Dermis blood vessel endothelial cell (primary cell): Measurements from ENCODE around the gene LRRC8A. TPM values are rescaled to one million over a fixed set of nuclear protein-coding genes. Genes with fewer than 3 reads are reported as not detected.

Experiments used
- DNase-seq: peaks from one replicate; pipeline ENCODE4 v3.0.0; 2010
- total RNA-seq: library from RNA; depleted of rRNA; stranded (reverse); fragments of >200 nt; gene quantifications from 2 replicates; pipeline ENCODE4 v1.2.3, GENCODE V29; 2014

LRRC8A gene
- total RNA-seq, 1 donor from 2014 or later = 102 TPM

- DNase-seq = no peak
Observed at GRCh38 chr9:128902351-128903078, 20.6 kb downstream of the LRRC8A start.

DNA sequence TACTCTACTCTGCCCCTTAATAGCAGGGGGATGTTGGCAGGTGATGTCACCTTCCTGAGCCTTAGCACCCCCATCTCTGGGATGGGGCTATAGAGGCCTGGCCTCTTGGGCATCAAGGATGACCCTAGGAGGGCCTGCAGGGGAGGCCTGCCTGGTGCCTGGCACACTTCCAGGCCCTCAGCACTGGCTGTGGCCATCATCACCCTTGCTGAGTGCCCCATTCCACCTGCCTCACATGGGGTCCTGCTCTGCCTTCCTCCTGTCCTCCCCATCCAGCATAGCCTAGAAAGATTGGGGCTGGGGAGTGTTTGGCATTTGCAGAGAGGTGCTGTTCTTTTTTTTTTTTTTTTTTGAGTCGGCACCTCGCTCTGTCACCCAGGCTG, 21.1 kb downstream of the LRRC8A start:
- no peak for DNase-seq

- DNase-seq = no peak
Observed at GRCh38 chr9:128903871-128904620, 22.1 kb downstream of the LRRC8A start.

- no peak for DNase-seq
Observed at GRCh38 chr9:128905964-128906363, 24.0 kb downstream of the LRRC8A start.

DNA sequence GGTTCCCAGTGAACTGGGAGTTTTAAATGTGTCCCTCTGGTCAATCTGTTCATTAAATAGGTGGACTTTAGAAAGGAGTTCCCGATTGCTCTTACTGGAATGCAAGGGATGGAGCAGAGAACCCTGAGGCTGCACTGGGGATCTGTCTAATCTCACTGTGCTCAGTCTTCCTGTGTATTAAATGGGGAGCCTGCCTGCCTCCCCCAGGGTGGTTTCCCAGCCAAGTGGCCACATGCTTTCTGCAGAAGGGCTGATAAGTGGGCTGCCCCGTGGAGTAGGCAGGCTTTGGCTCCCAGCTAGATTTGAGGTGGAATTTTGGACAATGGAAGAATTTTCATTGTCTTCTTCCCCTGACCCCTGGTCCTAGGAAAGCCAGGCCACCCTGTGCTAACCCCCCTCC, 24.8 kb downstream of the LRRC8A start:
- DNase-seq = no peak

GRCh38 chr9:128908372-128908771, 26.4 kb downstream of the LRRC8A start:
- no peak for DNase-seq

- DNase-seq = no peak
Observed at GRCh38 chr9:128909859-128910258, 27.9 kb downstream of the LRRC8A start.

GRCh38 chr9:128910906-128911305, 29.0 kb downstream of the LRRC8A start:
- DNase-seq = no peak

DNA sequence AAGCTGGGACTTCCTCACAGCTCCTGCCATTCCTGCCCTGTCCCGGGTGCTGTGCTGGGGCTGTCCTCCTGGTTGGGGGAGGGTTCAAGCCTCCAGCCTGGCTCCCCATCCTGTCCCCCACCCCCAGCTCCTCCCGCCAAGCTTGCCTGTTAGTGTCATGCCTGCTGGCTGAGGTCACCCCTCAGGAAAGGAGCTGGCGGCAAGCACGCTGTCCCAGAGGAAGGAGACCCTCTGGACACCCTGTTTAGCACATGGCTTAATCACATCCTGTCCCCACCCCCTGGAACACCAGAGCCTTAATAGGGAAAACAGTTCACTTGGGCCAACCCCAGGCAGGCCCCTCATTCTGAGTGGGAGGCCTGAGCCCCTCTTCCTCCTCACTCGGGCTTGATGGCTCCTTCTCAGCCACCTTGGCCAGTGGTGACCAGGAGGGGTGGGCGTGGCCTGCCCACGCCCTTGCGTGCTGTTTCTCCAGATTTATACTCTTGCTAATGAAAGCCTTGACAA, 29.6 kb downstream of the LRRC8A start:
- DNase-seq = peak; percentile 87

GRCh38 chr9:128912270-128912853, 30.4 kb downstream of the LRRC8A start:
- peak; percentile 90 for DNase-seq

DNA sequence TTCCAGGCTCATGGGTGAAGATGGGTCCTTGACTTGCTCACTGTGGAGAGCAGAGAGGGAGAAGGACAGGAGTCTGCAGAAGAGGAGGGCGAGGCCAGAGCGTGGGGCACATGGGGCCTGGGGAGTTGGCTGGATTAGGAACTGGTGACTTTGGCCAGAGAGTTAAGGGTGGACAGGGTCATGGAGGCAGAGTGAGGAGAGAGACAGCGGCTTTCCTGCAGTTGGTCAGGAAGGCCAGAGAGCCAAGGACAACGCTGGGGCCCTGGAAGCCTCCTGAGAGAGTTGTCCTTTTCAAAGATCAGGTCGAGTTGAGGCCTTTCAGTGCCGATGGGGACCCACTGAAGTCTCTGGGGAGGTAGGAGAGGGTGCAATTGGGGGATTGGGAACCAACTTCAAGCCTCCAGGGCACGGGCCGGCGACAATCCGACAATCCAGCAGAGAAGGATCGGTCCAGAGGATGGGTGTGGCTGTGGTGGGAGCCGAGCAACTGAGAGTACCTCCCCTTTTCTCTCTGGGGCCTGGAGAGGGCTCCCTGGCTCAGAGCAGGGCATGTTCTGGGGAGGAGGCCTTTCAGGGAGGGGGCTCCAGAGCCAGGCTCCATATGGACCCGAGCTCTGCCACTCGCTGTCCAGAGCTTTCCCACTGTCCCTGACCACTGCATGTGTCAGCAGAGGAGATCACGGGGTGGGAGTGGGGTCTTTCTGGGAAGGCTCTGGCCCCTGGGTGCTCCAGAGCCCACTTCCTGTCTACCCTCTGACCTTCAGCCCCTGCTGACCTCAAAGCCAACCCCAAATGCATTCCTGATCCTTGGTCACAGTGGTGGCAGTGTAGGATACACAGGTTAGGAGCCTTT, 31.3 kb downstream of the LRRC8A start:
- DNase-seq = no peak

DNA sequence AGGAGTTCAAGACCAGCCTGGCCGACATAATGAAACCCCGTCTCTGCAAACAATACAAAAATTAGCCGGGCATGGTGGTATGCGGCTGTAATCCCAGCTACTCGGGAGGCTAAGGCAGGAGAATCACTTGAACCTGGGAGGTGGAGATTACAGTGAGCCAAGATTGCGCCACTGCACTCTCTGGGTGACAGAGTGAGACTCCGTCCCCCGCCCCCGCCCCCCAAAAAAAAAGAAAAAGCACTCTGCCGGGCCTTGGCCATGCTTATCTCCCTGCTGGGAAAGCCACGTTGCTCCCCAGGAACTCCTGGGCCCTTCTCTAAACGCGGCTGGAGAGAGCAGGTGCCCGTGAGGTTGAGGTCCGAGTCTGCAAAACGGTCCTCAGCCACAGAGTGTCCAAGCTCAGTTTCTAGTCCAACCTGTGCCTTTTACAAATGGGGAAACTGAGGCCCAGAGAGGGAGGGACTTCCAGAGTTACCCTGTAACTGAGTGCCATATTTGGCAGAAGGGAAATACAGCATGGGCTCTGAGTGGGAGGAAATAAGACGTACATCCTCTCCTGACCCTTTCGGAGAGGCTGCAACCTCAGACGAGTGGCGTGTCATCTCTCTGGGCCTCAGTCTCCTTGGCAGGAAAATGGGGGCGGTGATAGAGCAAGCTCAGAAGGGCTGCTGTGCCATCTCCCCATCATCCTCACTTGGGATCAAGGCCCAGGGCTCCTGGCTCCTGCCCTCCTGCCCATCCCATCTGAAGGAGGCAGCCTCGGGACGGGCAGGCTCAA, 32.3 kb downstream of the LRRC8A start:
- no peak for DNase-seq

- DNase-seq = no peak
Observed at GRCh38 chr9:128916204-128916603, 34.3 kb downstream of the LRRC8A start.

DNA sequence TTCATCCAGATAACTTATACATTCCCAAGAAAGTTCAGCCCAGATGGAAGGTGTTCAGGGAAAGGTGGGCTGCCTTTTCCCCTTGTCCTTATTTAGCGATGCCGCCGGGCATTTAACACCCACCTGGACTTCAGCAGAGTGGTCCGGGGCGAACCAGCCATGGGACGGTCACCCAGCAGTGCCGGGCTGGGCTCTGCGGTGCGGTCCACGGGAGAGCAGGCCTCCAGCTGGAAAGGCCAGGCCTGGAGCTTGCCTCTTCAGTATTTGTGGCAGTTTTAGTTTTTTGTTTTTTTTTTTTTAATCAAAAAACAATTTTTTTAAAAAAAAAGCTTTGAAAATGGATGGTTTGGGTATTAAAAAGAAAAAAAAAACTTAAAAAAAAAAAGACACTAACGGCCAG, 34.8 kb downstream of the LRRC8A start:
- DNase-seq = no peak

- DNase-seq = peak; percentile 78
Observed at GRCh38 chr9:128917151-128917849, 35.4 kb downstream of the LRRC8A start.

GRCh38 chr9:128918921-128919320, 37.0 kb downstream of the LRRC8A start:
- DNase-seq = no peak

DNA sequence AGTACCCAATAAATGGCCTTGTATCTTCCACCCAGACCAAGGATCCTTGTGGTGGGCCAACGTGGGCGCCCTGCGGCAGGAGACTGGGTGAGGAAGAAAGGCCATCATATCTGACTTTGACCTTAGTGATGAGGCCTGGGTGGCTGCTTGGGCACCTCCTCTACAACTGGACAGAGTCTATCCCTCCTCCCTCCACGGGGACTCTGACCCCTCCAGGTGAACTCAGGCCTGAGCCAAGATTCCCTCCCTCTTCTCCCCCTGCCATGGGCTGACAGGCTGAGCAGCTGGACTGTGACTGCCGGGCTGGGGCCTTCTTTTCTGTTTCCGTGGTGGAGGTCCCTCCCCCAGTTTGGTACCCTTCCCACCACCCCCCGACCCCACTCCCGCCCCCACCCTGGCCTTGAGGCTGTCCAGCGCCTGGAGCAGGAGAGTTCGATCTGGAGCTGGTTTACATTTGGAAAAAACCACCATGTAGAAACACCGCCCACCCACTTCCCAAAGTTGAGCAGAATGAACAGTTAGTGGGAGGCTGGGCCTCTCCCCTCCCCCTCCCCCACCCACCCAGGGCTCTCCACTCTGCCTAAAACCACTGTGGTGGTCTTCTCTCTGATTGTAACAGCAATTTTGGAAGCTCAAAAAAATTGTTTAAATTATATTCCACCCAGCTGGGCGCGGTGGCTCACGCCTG, 37.6 kb downstream of the LRRC8A start:
- no peak for DNase-seq

- DNase-seq = no peak
Observed at GRCh38 chr9:128920381-128921058, 38.6 kb downstream of the LRRC8A start, which contains the start of gene PHYHD1. PHYHD1 (plus strand) TSS chr9:128920982; CDS start chr9:128922324, 1,342 bp downstream.

DNA sequence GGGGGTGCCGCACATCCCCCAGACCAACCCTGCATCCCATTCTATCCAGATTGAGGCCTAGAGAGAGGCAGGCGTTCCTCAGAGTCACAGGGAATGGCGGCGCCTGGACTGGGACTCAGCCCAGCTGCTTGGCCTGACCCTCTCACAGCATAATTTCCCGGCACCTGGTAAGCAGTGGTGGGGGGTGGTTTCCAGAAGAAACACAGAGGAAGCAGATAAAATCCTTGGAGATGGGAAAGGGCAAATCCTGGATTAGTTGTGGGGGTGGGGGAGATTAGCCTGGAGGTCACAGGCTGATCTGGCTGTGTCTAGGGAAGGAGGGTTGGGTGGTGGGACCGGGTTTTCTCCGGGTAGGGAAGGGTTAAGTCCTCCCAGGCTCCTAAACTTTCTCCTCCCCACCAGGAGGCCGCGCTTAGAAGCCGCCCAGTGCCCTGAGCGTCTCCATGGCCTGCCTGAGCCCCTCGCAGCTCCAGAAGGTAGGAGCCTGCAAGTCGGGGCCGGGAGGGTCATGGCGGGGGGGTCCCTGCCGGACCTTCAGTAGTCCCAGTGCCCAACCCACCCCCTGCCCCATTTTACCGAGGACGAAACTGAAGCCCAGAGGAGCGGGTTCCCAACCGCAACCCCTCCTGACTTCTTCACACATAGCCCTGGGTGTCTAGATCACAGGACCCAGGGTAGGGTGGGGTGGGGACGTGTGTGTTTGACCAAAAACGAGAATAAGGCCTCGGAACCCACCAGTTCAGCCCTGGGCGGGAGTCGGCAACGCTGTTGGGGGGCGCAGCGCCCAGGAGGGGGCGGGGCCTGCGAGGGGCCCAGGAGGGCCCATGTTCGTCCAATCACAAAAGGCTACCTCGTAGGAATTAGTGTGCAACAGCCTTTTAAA, 40.2 kb downstream of the LRRC8A start:
- DNase-seq = no peak
